GM18502 (cell line): ENCODE results near the gene PLA2G12B.
"Not testable (repeated sequence)": the region's sequence is repeated elsewhere in the genome, so short reads cannot be mapped to it uniquely, and the experiment has no call there.

Experiments
- ATAC-seq: cut with Tn5 transposase; IDR thresholded peaks from one replicate; pipeline ENCODE4 v1.9.1; 2021; ENCODE audit warnings: mild to moderate bottlenecking; ENCODE audit not compliant: unreplicated experiment, poor library complexity

Gene PLA2G12B

GRCh38 chr10:72943498-72944234 is 10.9 kb downstream of the PLA2G12B start:
- ATAC-seq = no peak

DNA sequence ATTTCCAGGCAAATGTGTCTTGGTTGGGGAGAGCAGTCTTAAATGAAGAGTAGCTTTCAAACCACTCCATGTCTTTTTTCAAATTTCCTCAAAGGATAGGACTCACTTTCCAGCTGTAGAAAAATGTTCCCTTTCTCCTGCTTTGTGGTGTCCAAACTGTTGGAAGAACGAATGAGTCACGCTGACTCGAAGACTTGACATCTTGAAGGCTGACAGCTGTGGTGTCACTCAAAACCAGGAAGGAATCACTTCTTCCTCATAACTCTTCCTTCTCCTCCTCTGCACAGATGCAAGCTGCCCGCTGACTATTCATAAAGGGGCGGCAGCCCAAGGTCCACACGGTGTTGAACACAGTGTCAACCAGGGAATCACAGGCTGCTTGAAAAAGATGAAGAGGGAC is 19.2 kb downstream of the PLA2G12B start:
- ATAC-seq = no peak

- ATAC-seq = no peak
Observed at GRCh38 chr10:72932259-72933015, 22.2 kb downstream of the PLA2G12B start.

- ATAC-seq = no peak
Observed at GRCh38 chr10:72930276-72930675, 24.3 kb downstream of the PLA2G12B start.

DNA sequence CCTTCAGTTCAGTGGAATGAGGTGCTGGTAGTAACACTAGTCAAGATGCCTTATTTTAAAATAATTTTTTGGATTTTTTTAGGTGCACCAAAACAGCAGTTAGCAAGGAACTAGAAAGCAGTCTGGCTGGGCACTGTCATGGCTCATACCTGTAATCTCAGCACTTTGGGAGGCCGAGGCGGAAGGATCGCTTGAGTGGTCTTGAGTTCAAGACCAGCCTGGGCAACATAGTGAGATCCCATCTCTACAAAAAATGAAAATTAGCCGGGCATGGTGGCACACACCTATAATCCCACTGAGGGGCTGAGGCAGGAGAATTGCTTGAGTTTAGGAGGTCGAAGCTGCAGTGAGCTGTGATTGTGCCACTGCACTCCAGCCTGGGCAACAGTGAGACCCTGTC is 25.8 kb downstream of the PLA2G12B start:
- no peak for ATAC-seq

GRCh38 chr10:72927485-72927884 is 27.1 kb downstream of the PLA2G12B start:
- no peak for ATAC-seq

- no peak for ATAC-seq
Observed at GRCh38 chr10:72925951-72926465, 28.6 kb downstream of the PLA2G12B start.

- no peak for ATAC-seq
Observed at GRCh38 chr10:72924351-72924750, 30.3 kb downstream of the PLA2G12B start.

- ATAC-seq = not testable (repeated sequence)
Observed at GRCh38 chr10:72921147-72921683, 33.4 kb downstream of the PLA2G12B start.

DNA sequence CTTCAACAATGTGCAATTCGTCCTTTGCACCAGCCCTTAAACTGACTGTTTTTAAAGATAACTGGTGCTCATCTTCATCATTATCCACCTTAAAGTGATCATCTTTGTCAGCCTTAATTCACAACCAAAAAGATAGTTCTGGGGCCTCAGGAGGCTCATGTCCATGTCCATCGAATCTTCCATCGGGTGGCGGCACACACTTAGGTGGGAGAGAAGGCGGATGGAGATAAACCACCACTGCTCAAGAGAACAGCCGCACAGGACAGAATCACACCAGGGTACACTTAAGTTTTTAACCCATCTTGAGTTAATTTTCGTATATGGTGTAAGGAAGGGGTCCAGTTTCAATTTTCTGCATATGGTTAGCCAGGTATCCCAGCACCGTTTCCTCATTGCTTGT is 36.3 kb downstream of the PLA2G12B start:
- ATAC-seq = no peak

- not testable (repeated sequence) for ATAC-seq
Observed at GRCh38 chr10:72917803-72918332, 36.7 kb downstream of the PLA2G12B start.

- not testable (repeated sequence) for ATAC-seq
Observed at GRCh38 chr10:72917201-72917600, 37.4 kb downstream of the PLA2G12B start.

DNA sequence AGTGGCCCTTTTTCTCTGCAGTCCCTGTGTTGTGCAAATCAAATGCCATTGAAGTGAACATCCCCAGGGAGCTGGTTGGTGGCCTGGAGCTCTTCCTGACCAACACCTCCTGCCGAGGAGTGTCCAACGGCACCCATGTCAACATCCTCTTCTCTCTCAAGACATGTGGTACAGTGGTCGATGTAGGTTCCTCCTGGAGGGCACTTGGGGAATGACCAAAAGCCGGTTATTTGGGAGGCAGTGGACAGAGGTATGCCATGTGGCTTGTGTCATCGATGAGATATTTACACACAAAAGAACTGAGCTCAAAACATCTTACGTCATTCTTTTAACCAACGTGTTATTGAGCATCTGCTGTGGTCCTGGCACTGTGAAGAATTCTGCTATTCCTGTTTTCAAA is 41.3 kb downstream of the PLA2G12B start:
- ATAC-seq = no peak

GRCh38 chr10:72912736-72913135 is 41.9 kb downstream of the PLA2G12B start:
- no peak for ATAC-seq

GRCh38 chr10:72911758-72912157 is 42.8 kb downstream of the PLA2G12B start:
- no peak for ATAC-seq

GRCh38 chr10:72910705-72911104 is 43.9 kb downstream of the PLA2G12B start:
- ATAC-seq = no peak

DNA sequence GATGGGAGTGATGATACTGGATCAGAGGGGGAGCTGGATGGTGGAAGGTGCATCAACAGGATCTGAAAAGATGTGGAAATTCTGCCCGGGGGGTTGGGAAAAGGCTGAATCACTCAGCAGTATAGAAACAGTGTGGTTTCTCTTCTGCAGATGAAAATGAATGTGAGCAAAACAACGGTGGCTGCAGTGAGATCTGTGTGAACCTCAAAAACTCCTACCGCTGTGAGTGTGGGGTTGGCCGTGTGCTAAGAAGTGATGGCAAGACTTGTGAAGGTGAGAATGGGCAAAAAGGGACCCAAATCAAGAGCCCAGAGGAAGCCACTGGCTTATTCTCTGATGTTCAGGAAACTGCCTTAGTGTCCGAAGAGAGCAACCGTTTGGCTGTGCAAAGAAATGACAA is 48.2 kb downstream of the PLA2G12B start:
- ATAC-seq = no peak

DNA sequence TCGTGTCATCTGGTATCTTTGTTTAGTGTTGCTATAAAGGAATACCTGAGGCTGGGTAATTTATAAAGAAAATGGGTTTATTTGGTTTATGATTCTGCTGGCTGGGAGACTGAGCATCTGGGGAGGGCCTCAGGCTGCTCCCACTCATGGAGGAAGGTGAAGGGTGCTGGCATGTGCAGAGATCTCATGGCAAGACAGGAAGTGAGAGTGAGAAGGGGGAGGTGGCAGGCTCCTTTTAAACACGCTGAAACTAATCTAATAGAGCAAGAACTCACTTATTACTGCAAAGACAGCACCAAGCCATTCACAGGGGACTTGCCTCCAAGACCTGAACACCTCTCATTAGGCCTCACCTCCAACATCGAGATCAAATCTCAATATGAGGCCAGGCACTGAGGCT is 49.8 kb downstream of the PLA2G12B start:
- ATAC-seq = no peak

DNA sequence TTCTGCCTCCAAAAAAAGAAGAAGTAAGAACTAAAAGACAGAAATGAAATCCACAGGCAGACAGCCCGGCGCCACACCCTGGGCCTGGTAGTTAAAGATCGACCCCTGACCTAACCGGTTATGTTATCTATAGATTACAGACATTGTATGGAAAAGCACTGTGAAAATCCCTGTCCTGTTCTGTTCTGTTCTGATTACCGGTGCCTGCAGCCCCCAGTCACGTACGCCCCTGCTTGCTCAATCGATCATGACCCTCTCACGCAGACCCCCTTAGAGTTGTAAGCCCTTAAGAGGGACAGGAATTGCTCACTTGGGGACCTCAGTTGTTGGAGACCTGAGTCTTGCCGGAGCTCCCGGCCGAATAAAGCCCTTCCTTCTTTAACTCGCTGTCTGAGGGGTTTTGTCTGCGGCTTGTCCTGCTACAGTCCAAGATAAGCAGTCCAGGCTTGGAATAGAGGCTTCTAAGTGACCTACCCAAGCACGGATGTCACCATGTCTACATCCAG is 50.6 kb downstream of the PLA2G12B start:
- ATAC-seq = not testable (repeated sequence)

DNA sequence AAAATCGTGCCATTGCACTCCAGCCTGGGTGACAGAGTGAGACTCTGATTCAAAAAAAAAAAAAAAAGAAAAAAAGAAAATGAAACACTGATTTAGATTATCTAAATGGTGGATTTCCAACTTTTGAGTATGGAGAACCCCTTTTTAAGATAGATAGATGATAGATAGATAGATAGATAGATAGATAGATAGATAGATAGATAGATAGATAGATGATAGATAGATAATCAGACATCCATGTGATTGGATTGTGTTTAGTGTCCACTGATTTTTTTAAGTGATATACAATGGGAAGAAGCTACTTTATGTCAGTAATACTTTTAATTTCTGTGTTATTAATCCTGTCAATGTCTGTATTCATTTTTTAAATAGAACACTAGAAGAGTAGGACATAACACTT is 55.1 kb downstream of the PLA2G12B start:
- ATAC-seq = no peak

DNA sequence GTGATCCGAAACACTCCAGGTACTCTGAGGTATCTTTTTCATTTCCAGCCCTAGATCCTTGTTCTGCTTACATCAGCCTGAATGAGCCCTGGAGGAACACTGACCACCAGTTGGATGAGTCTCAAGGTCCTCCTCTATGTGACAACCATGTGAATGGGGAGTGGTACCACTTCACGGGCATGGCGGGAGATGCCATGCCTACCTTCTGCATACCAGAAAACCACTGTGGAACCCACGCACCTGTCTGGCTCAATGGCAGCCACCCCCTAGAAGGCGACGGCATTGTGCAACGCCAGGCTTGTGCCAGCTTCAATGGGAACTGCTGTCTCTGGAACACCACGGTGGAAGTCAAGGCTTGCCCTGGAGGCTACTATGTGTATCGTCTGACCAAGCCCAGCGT is 56.0 kb downstream of the PLA2G12B start:
- no peak for ATAC-seq
